Glutamatergic neuron (in vitro differentiated cells): ENCODE measurements around the gene RGS14. TPM values are rescaled to one million over a fixed set of nuclear protein-coding genes. Genes with fewer than 3 reads are reported as not detected.

Source experiments
- DNase-seq: peaks from one replicate; pipeline ENCODE4 v3.0.0; 2022
- H3K27ac Mint-ChIP-seq: one replicate; pipeline ENCODE4 v1.8.0; 2020; ENCODE audit warnings: mild to moderate bottlenecking, mixed read lengths, inconsistent platforms; ENCODE audit not compliant: unreplicated experiment
- H3K27me3 Mint-ChIP-seq: one replicate; pipeline ENCODE4 v1.8.0; 2020; ENCODE audit warnings: mild to moderate bottlenecking, moderate library complexity, mixed read lengths, inconsistent platforms; ENCODE audit not compliant: unreplicated experiment
- H3K36me3 Mint-ChIP-seq: one replicate; pipeline ENCODE4 v1.8.0; 2020; ENCODE audit warnings: mild to moderate bottlenecking, mixed read lengths, inconsistent platforms; ENCODE audit not compliant: unreplicated experiment
- H3K4me1 Mint-ChIP-seq: one replicate; pipeline ENCODE4 v1.8.0; 2020; ENCODE audit warnings: mild to moderate bottlenecking, low read depth, mixed read lengths, inconsistent platforms; ENCODE audit not compliant: unreplicated experiment
- H3K4me3 Mint-ChIP-seq: one replicate; pipeline ENCODE4 v1.8.0; 2020; ENCODE audit warnings: mild to moderate bottlenecking, mixed read lengths, inconsistent platforms; ENCODE audit not compliant: unreplicated experiment
- H3K9me3 Mint-ChIP-seq: one replicate; pipeline ENCODE4 v1.8.0; 2020; ENCODE audit warnings: mild to moderate bottlenecking, moderate library complexity, mixed read lengths, inconsistent platforms; ENCODE audit not compliant: unreplicated experiment
- CTCF ChIP-seq: fragments of 200-600 bp; sonication (generic); IDR thresholded peaks from one replicate; pipeline ENCODE4 v1.5.0; 2021; ENCODE audit not compliant: partially characterized antibody, unreplicated experiment
- total RNA-seq: library from RNA; stranded (reverse); fragmentation: NEBNext Ultra II Directional; extraction: Animal tissue kit (Norgen Biotek cat#: 25700); gene quantifications from one replicate; pipeline ENCODE4 v1.2.1, GENCODE V29; 2021; ENCODE audit not compliant: unreplicated experiment

Gene RGS14
- total RNA-seq, 1 donor from 2014 or later: 15.9 TPM

DNA sequence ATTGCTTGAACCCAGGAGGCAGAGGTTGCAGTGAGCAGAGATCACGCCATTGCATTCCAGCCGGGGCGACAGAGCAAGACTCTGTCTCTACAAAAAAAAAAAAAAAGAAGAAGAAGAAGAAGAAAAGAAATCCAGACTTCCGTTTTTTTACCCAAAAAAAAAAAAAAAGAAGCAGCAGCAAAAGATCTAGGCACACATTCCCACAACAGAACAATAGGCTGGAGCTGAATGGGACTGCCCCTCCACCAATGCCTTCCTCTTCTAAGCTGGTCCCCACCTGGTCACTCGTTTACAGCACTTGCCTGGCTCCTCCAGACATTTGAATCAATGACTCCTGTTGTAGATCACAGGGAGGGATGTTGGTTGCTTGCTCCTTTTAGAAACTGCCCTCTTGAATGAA is 4.6 kb upstream of the RGS14 start:
- no peak overlapping the region for H3K4me3 Mint-ChIP-seq
- H3K9me3 Mint-ChIP-seq: peaks cover 8% of the 10 kb centered on the region
- peaks cover 10% of the 10 kb centered on the region for H3K4me1 Mint-ChIP-seq
- H3K27me3 Mint-ChIP-seq: peaks cover 4% of the 10 kb centered on the region
- no peak overlapping the region for H3K27ac Mint-ChIP-seq
- H3K36me3 Mint-ChIP-seq: no peaks in the 10 kb centered on the region
- no peak for TF ChIP-seq CTCF
- no peak for DNase-seq

- no peaks in the 10 kb centered on the region for H3K36me3 Mint-ChIP-seq
- TF ChIP-seq CTCF: no peak
- peaks cover 8% of the 10 kb centered on the region for H3K9me3 Mint-ChIP-seq
- H3K27ac Mint-ChIP-seq: no peak overlapping the region
- DNase-seq: no peak
- H3K4me3 Mint-ChIP-seq: no peak overlapping the region
- peaks cover 6% of the 10 kb centered on the region for H3K4me1 Mint-ChIP-seq
- H3K27me3 Mint-ChIP-seq: peaks cover 4% of the 10 kb centered on the region
Observed at GRCh38 chr5:177354256-177354655, 3.5 kb upstream of the RGS14 start.

GRCh38 chr5:177354711-177355110 is 3.0 kb upstream of the RGS14 start:
- H3K9me3 Mint-ChIP-seq: peaks cover 8% of the 10 kb centered on the region
- peaks cover 5% of the 10 kb centered on the region for H3K4me1 Mint-ChIP-seq
- H3K27me3 Mint-ChIP-seq: peaks cover 4% of the 10 kb centered on the region
- H3K36me3 Mint-ChIP-seq: no peaks in the 10 kb centered on the region
- no peak overlapping the region for H3K27ac Mint-ChIP-seq
- DNase-seq: no peak
- H3K4me3 Mint-ChIP-seq: no peak overlapping the region
- TF ChIP-seq CTCF: no peak

GRCh38 chr5:177355162-177355867 is 2.4 kb upstream of the RGS14 start:
- peaks cover 1% of the 10 kb centered on the region for H3K4me1 Mint-ChIP-seq
- no peak overlapping the region for H3K27ac Mint-ChIP-seq
- H3K9me3 Mint-ChIP-seq: peaks cover 8% of the 10 kb centered on the region
- H3K36me3 Mint-ChIP-seq: no peaks in the 10 kb centered on the region
- no peak overlapping the region for H3K4me3 Mint-ChIP-seq
- DNase-seq: no peak
- no peak for TF ChIP-seq CTCF
- H3K27me3 Mint-ChIP-seq: peaks cover 4% of the 10 kb centered on the region

- Mint-ChIP-seq H3K4me3 (no peak overlapping the region), H3K27me3 (peaks cover 4% of the 10 kb centered on the region), H3K4me1 (peaks cover 1% of the 10 kb centered on the region), H3K27ac (no peak overlapping the region), H3K36me3 (no peaks in the 10 kb centered on the region), H3K9me3 (peaks cover 8% of the 10 kb centered on the region)
- TF ChIP-seq CTCF: no peak
- no peak for DNase-seq
Observed at GRCh38 chr5:177355868-177356168, 1.9 kb upstream of the RGS14 start.
